GM21381 (cell line): ENCODE data around the gene PPP2R2C.

Source experiments
- ATAC-seq: cut with Tn5 transposase; IDR thresholded peaks from one replicate; pipeline ENCODE4 v1.9.1; 2021; ENCODE audit warnings: mild to moderate bottlenecking, moderate library complexity; ENCODE audit not compliant: unreplicated experiment

The PPP2R2C gene

DNA sequence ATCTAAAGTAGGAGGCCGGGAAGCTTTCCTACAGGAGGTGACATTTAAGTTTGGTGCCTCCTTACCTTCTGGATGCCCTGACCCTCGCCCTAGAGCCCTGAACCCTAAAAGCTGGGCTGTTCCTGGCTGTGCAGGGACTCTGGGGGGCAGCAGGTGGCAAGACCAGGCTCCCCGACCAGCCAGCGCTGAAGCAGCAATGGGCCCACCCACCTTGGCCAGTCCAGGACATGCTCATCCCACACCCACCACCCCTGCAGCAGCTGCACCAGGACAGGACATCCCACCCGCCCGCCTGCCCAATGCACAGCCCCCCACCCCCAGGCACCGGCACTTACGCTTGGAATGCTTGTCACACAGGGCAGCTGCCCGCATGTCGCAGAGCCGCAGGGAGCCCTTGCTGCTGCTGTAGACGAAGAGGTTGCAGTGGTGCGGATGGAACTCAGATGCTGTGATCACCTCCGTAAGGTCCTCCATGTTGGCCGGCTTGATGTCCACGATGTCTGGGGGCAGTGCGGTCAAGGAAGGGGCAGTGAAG is 124.8 kb downstream of the PPP2R2C start:
- ATAC-seq, result no peak

DNA sequence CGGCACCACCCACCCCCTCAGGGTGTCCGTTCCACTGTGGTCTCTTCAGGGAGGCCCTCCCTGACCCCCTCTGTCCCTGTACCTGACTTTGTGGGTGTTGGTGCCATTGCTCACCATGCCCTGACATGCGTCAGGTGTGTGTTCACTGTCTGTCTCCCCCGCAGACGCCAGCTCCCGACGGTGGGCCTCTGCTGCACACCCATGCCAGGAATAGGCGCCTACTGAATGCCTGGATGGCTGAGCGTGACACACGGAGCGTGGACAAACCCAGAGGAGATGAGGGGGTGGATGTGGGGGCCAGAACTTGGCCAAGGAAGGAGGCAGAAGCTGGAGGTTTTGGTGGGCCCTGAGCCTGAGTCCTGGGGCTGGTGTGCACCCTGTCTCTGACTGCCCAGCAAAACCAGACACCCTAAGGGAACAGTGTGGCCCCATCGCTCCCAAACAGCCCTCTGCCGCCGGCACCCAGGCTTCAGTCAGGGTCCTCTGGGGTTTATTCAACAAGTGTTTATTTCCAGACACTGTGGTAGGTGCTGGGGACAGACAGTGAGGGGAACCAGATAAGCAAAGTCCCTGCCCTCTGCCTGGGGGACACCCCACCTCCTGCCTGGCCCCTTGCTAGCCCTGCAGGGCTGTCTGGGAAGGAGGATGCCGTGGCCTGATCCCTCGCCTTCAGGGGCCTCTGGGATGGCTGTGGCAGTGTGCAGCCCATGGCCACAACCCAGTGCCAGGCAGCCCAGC is 125.9 kb downstream of the PPP2R2C start:
- no peak for ATAC-seq

DNA sequence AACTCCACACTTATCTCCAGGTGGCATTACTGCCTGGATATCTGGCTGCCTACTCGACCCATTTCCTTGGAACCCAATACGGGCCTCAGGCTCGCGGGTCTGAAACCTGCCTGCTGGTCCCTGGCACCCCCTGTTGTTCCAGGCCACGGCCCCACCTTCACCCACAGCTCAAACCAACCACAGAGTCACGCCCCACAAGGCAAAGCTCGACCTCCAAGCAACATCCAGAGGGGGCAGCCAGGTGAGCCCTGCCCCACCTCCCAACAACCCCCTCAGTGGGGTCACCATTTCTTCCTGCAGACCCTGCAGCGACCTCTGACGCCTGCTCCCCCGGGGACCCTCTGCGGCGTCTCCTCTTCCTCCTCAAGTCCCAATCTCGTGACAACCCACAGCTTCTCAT is 126.5 kb downstream of the PPP2R2C start:
- ATAC-seq, result no peak

- no peak for ATAC-seq
Observed at GRCh38 chr4:6345096-6345830, 127.2 kb downstream of the PPP2R2C start.

GRCh38 chr4:6343939-6344408 is 128.4 kb downstream of the PPP2R2C start:
- ATAC-seq, result no peak

- ATAC-seq, result no peak
Observed at GRCh38 chr4:6342530-6343293, 129.7 kb downstream of the PPP2R2C start.

GRCh38 chr4:6341696-6342095 is 130.7 kb downstream of the PPP2R2C start:
- no peak for ATAC-seq

DNA sequence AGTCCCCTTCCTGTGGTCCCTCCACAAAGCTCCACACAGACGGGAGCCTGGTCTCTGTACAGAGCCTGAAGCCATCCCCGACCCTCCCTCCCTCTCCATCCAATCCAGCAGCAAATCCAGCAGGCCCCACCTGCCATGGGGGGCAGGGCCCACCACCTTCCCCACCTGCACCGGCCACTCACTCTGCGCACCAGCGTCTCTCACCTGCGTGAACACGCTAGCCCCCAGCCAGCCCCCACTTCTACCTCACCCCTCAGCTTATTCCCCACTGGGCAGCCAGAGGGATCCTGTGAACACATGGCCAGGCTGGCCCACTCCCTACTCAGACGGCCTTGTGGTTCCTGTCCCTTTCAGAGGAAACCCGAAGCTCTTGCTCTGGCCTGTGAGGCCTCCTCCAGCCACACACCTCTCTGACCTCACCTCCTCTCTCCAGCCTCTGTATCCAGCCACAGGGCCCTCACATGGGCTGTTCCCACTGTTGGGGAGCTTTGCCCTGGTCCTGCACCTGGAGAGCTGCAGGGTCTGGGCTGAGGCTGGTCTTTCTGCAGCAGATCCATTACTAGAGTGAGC is 131.9 kb downstream of the PPP2R2C start:
- ATAC-seq, result no peak

DNA sequence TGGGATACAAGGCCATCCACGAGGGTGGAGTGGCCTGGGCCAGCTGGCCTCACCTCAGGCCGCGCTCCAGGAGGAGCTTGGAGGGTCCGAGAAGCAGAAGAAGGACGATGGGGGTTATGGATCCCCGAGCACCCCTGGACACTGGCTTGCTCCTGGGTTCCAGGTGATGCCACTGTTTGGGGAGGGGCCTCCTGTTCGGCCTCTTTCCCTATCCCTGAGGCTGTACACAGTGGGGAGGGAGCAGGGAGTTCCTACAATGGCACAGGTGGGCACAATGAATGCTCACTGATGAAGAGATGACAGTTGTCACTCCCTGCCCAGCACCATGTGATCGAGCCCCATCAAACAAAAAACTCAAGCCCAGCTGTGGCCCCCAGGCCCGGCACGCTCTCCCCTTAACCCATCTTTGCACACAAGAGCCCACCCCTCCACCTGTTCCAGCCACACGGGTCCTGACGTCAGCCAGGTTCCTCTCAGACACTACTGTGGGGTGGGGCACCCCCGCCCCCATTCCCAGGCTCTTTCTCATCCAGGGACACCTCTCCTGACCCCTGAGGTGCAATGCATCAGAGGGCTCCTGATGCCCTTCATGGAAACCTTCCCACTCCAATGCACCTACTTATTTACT is 132.5 kb downstream of the PPP2R2C start:
- ATAC-seq, result no peak

GRCh38 chr4:6338951-6339817 is 133.2 kb downstream of the PPP2R2C start:
- ATAC-seq, result no peak

GRCh38 chr4:6338175-6338950 is 134.1 kb downstream of the PPP2R2C start:
- no peak for ATAC-seq

DNA sequence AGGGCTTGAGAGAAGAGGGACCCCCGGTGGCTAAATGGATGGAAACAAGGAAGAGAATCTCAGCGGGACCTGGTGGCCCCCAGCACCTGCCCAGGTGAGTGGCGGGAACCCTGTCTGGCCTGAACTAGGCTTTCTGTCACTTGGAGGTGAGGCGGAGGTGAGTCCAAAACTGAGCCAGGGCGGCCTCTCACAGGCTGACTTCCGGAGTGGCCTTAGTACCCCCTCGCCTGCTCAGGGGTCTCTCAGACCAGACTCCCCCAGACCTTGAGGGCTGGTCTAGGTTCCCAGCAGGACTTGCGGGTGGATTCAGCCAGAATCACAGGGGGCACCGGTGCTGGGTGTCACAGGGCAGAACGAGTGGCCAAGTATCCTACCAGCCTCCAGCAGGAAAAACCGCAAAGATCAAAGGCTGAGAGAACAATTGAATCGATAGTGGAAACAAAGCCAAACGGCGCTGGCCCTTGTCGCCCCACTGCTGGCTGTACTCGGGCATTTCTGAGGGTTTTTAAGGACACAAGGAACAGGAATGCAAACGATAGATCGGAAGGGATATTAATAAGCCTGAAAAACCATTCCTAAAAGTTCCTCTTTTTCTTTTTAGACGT is 135.0 kb downstream of the PPP2R2C start:
- ATAC-seq, result no peak

- ATAC-seq, result no peak
Observed at GRCh38 chr4:6336166-6336565, 136.2 kb downstream of the PPP2R2C start.

DNA sequence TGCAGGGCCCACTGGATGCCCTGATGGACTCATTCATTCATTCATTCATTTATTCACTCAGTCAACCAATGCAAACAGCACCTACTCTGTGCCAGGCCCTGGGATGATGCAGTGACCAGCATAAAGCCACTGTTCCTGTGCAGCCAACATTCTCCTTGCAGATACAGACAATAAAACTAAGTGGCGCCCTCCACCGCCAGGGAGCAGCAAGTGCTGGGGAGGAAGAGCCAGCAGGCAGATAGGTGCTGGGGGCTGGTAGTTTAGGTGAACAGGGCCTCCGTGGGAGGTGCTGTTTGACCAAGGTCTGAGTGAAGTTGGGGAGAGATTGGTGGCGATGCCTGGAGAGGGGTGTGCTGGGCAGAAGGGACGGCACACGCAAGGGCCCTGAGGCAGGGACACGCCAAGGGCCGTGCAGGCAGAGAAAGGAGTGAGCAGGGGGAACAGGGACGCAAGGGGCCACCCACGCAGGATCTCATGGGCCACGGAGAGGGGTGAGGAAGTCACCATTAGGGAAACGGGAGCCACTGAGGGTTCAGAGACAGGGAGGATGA is 137.3 kb downstream of the PPP2R2C start:
- no peak for ATAC-seq

DNA sequence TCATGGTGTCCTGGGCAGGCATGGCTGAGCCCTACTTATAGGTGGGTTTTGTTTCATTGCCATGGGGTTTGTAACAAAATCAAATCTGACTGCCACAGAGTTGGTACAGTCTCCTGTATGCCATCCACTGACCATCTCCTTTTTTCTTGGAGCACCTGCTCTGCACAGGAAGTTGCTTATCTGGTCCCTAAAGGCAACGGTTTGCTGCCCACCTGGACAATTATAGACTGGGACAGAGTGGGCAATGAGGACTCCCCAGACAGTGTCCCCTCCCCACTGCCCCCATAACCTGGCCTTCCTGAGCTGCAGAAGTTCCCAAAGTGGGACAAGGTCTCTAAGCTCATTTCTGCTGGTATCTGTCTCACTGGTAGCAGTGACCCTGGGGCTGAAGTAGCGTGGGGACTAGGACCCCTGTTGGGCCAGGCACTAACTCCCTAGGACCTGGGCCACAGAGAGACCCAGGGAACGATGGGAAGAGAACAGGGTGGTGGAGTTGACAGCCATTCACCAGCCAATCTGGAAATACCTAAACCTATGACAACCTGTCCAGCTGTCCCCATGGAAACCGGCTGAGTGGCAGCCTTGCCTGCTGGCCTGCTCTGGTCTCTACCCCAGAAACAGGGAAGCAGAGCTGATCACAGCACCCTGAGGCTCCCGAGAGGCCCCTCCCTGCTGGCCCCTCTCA is 138.1 kb downstream of the PPP2R2C start:
- ATAC-seq, result no peak

- ATAC-seq, result no peak
Observed at GRCh38 chr4:6333301-6334202, 138.9 kb downstream of the PPP2R2C start.

GRCh38 chr4:6332669-6333050 is 139.8 kb downstream of the PPP2R2C start:
- no peak for ATAC-seq
